ENCODE data around the gene DSEL. TPM values are rescaled to one million over a fixed set of nuclear protein-coding genes. Genes with fewer than 3 reads are reported as not detected.

Gene DSEL
- total RNA-seq, result 1.6 TPM
- long read RNA-seq, partial matches to known transcripts, result 0 of 1 reads
- long read RNA-seq, other reads (novel, unspliced or antisense), result 1 of 1 reads

DNA sequence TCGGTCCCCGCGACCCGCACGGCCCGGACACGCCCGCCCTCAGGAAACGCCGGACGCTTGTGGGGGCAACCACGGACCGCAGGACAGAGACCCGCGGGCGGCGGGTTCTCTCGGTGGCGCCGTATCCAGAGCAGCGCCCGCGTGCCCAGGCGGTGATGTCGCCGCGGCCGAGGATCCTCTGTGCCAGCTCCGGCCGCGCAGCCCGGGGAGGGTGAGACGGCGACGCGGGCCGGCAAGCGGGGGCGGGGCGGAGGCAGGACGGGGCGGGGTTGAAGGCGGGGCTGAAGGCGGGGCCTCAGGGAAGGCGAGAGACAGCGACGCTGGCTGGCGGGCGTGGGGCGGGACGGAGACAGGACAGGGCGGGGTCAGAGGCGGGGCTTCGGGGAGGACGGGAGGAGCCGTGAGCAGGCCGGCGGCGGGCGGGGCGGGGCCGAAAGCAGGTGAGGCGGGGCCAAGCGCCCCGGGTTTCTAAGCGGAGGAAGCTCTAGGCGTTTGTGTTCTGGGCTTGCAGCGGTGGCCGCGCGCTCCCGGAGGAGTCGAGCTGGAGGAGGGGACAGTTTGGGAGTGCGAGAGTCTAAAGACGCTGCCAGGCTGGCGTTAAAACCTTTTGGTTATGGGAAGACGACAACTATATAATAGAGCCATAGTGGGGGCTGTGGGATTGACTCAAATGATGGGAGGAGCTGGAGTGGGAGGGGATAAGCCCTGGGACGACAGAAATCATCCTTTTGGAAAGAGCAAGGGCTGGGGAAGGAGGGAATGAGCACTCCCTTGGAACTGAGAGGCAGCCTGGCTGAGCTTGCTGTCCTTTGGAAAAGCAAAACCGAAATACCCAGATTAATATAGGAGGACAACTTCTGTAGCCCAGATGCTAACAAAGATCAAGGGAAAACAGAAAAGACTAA lies at the start of gene DSEL:
DSEL (minus strand) TSS at position 182 of the 905 bp plus-strand sequence. CDS start 2,112 bp downstream, outside the sequence.
- Histone ChIP-seq H3K27me3 (ENCODE audit: low read depth) (no peaks in the 10 kb centered on the region), H3K4me1 (peaks cover 30% of the 10 kb centered on the region), H3K27ac (replicated peaks) (peak within 1 kb of the TSS; percentile 89), H3K36me3 (no peaks in the 10 kb centered on the region), H3K4me3 (peak within 1 kb of the TSS; percentile 94), H3K9me3 (replicated peaks) (no peaks in the 10 kb centered on the region)
- TF ChIP-seq, protein P1, sequence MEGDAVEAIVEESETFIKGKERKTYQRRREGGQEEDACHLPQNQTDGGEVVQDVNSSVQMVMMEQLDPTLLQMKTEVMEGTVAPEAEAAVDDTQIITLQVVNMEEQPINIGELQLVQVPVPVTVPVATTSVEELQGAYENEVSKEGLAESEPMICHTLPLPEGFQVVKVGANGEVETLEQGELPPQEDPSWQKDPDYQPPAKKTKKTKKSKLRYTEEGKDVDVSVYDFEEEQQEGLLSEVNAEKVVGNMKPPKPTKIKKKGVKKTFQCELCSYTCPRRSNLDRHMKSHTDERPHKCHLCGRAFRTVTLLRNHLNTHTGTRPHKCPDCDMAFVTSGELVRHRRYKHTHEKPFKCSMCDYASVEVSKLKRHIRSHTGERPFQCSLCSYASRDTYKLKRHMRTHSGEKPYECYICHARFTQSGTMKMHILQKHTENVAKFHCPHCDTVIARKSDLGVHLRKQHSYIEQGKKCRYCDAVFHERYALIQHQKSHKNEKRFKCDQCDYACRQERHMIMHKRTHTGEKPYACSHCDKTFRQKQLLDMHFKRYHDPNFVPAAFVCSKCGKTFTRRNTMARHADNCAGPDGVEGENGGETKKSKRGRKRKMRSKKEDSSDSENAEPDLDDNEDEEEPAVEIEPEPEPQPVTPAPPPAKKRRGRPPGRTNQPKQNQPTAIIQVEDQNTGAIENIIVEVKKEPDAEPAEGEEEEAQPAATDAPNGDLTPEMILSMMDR (IDR thresholded peaks at IDR 0.05; ENCODE audit: borderline replicate concordance), result no peak
- intact Hi-C loops (cut with micrococcal nuclease), result no loop called here
- peak; percentile 98 for DNase-seq

DNA sequence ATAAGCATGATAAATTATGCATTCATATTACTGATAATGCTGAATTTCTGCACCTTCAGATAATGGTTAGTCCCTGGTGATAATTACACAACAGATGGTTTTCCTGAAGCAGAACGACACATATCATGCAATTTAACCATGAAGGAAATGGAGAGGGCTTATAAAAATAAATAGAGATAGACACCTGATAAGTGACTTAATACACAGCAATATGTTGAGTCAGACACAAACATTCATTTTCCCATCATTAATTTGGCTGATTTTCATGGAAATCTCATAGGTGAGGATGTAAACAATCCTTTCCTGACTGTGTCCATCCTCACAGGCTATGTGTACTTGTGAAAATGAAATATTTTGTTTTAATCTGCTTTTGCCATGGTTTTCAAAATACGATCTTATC lies 36.9 kb upstream of the DSEL start:
- H3K27me3 ChIP-seq (ENCODE audit: low read depth), result no peaks in the 10 kb centered on the region
- no peaks in the 10 kb centered on the region for H3K36me3 ChIP-seq
- no peak for DNase-seq
- no peaks in the 10 kb centered on the region for H3K4me1 ChIP-seq
- intact Hi-C loops (cut with micrococcal nuclease), result no loop called here
- peaks cover 9% of the 10 kb centered on the region for H3K9me3 ChIP-seq (replicated peaks)
- H3K4me3 ChIP-seq, result no peak overlapping the region
- TF ChIP-seq, protein P1 (IDR thresholded peaks at IDR 0.05; ENCODE audit: borderline replicate concordance), result no peak
- no peak overlapping the region for H3K27ac ChIP-seq (replicated peaks)

DNA sequence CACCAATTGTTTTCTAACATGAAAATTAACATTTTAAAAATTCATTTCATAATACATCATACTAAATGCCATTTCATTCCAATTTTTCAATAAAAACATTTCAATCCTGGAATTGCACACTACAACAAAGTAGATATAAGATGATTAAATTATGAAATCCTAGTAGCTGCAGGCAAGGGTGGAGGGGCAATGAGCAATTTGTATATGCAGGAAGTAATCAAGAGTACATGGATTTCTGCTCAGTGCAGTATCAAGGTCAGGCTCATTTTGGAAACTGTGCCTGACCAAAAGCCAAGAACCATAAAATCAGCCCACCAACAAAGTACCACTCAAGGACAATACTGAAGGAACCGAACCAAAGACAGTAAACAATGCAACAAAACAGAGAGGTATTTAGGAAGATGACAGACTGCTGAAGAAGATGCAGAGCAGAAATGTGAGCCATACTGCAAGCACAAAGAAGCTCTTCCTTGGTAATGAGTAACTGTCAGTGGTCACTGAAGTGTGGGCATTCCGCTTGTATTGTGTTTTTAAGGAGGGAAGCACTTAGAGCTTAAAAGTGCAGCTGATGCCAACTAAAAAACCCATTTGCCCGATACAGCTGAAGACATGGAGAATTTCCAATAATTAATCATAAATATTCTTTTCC lies 34.5 kb upstream of the DSEL start:
- H3K27me3 ChIP-seq (ENCODE audit: low read depth), result no peaks in the 10 kb centered on the region
- no peak for DNase-seq
- intact Hi-C loops (cut with micrococcal nuclease), result no loop called here
- no peaks in the 10 kb centered on the region for H3K4me1 ChIP-seq
- TF ChIP-seq, protein P1 (IDR thresholded peaks at IDR 0.05; ENCODE audit: borderline replicate concordance), result no peak
- no peaks in the 10 kb centered on the region for H3K36me3 ChIP-seq
- no peak overlapping the region for H3K4me3 ChIP-seq
- no peak overlapping the region for H3K27ac ChIP-seq (replicated peaks)
- H3K9me3 ChIP-seq (replicated peaks), result no peaks in the 10 kb centered on the region

DNA sequence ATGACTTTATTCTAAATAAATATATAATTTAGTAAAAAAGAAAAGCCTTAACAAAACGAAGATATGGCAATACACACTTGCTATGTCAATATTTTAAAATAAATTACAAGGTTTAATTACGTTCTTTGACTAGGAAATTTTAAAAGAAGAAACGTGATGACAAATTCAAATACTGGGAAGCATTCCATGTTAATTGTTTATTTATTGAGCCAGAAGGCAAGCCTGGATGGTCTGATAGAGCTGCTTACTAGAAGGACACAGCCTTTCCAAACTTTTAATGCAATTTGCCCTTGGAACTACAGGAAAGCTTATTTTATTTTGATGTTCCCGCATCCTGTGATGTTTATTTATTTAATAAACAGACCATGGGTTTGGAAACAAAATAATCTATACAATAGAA lies 33.4 kb upstream of the DSEL start:
- H3K9me3 ChIP-seq (replicated peaks), result no peaks in the 10 kb centered on the region
- no peak overlapping the region for H3K4me3 ChIP-seq
- no peaks in the 10 kb centered on the region for H3K36me3 ChIP-seq
- H3K4me1 ChIP-seq, result no peaks in the 10 kb centered on the region
- TF ChIP-seq, protein P1 (IDR thresholded peaks at IDR 0.05; ENCODE audit: borderline replicate concordance), result no peak
- H3K27ac ChIP-seq (replicated peaks), result no peak overlapping the region
- DNase-seq, result no peak
- H3K27me3 ChIP-seq (ENCODE audit: low read depth), result no peaks in the 10 kb centered on the region
- intact Hi-C loops (cut with micrococcal nuclease), result no loop called here

DNA sequence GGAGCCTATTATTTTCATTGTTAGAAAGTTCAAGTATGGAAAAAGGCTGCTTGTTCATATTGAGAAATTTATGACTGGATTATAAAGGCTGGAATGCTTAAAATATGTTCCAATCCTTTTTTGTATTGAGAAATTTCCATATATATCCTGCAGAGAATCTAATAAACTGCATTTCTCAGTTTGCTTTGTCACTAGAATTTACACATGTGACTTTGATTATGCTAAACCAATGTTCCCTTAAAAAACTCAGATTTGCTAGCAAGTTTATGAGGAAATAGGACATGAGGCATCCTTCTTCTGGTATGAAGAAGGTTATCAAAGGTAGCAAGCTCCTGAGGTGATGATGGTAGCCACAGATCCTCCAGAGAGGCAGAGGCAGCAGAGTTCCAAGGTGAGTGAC lies 29.2 kb upstream of the DSEL start:
- Histone ChIP-seq H3K27me3 (ENCODE audit: low read depth) (no peaks in the 10 kb centered on the region), H3K36me3 (no peaks in the 10 kb centered on the region), H3K9me3 (replicated peaks) (no peaks in the 10 kb centered on the region), H3K27ac (replicated peaks) (no peak overlapping the region), H3K4me1 (no peaks in the 10 kb centered on the region), H3K4me3 (no peak overlapping the region)
- DNase-seq, result no peak
- TF ChIP-seq, protein P1 (IDR thresholded peaks at IDR 0.05; ENCODE audit: borderline replicate concordance), result no peak
- intact Hi-C loops (cut with micrococcal nuclease), result no loop called here
